ENCODE results near the gene RTL10. TPM values are rescaled to one million over a fixed set of nuclear protein-coding genes. Genes with fewer than 3 reads are reported as not detected.

The RTL10 gene
- total RNA-seq, 1 experiment from 2014 or later = 24.4 TPM

- peak; percentile 35 for DNase-seq
- no peak overlapping the region for H3K18ac ChIP-seq (ENCODE audit: insufficient read length, low read depth, low read length)
- no peaks in the 10 kb centered on the region for H3K27me3 ChIP-seq (ENCODE audit: insufficient read depth, low read length)
- no peak overlapping the region for H3T11ph ChIP-seq (ENCODE audit: low read length)
- no peaks in the 10 kb centered on the region for H3K9me3 ChIP-seq (ENCODE audit: control insufficient read depth, low read depth, low read length)
- H4K20me1 ChIP-seq (ENCODE audit: control insufficient read depth, insufficient read depth, insufficient read length) = no peaks in the 10 kb centered on the region
- H3K79me1 ChIP-seq (ENCODE audit: insufficient read depth, low read depth, low read length, poor library complexity, severe bottlenecking) = no peaks in the 10 kb centered on the region
- no peak overlapping the region for H3K4me2 ChIP-seq (ENCODE audit: insufficient read depth, insufficient read length, low read length)
- no peak overlapping the region for H2BK5ac ChIP-seq (ENCODE audit: insufficient read length, low read length)
- Mint-ChIP-seq H3K4me3 (no peak overlapping the region), H3K9me3 (no peaks in the 10 kb centered on the region), H3K4me1 (peaks cover 4 to 12% of the 10 kb centered on the region in 2 experiments; a peak in 2 of 4 replicates), H3K27ac (peak overlapping the region in 2 of 3 experiments; percentile 68 to 84; a peak in 2 of 7 replicates), H3K27me3 (ENCODE audit: low read depth) (no peaks in the 10 kb centered on the region), H3K36me3 (ENCODE audit: insufficient read depth in 1 of 3, low read depth in 3 of 3) (no peaks in the 10 kb centered on the region)
- H2BK20ac ChIP-seq (ENCODE audit: low read depth, low read length, poor library complexity, severe bottlenecking) = no peak overlapping the region
- no peak overlapping the region for H3K4ac ChIP-seq (ENCODE audit: low read depth, low read length)
- no peak overlapping the region for H3K9ac ChIP-seq (ENCODE audit: extremely low read depth, insufficient read length, low read length)
- TF ChIP-seq CTCF (conservative IDR thresholded peaks at IDR 0.05) = no peak
- WGBS (ENCODE audit: extremely low coverage, insufficient read length, low lambda C conversion rate) = no CpG with 5 or more reads among the region's 27 CpGs
- H3K56ac ChIP-seq (ENCODE audit: insufficient read length, low read depth, low read length) = no peak overlapping the region
- no peaks in the 10 kb centered on the region; the same call in 1 of the 2 replicates for H3K4me1 ChIP-seq (ENCODE audit: insufficient read depth, low read length)
- H4K91ac ChIP-seq (ENCODE audit: insufficient read length, low read depth, low read length) = no peak overlapping the region
- H3K23me2 ChIP-seq (ENCODE audit: insufficient read length, low read depth, low read length, poor library complexity, severe bottlenecking) = no peaks in the 10 kb centered on the region
- no peak overlapping the region for H3K27ac ChIP-seq (ENCODE audit: insufficient read length, low read depth, low read length)
- H4K8ac ChIP-seq (replicated peaks; ENCODE audit: insufficient read length, low read depth, low read length) = no peak overlapping the region
- H3K79me2 ChIP-seq (ENCODE audit: insufficient read depth, low read length) = no peaks in the 10 kb centered on the region
- no peak overlapping the region for H4K5ac ChIP-seq (ENCODE audit: insufficient read length, low read depth, low read length)
- no peak overlapping the region for H3K23ac ChIP-seq (ENCODE audit: insufficient read length, low read depth, low read length)
- H2BK120ac ChIP-seq (ENCODE audit: low read depth, low read length, poor library complexity, severe bottlenecking) = no peak overlapping the region
- no peak overlapping the region for H2BK12ac ChIP-seq (ENCODE audit: insufficient read length, low read depth, low read length)
- no peak overlapping the region for H2BK15ac ChIP-seq (ENCODE audit: low read depth, low read length)
- no peak overlapping the region for H2AK5ac ChIP-seq (ENCODE audit: insufficient read length, low read length)
- no peak overlapping the region for H2AFZ ChIP-seq (ENCODE audit: low read length)
- peak overlapping the region; percentile 28; the same call in 1 of the 2 replicates for H3K14ac ChIP-seq (ENCODE audit: insufficient read depth, low read length)
Measured at GRCh38 chr22:19874307-19875060, 19.8 kb upstream of the RTL10 start.

Measured in H9 (cell line).